NCI-H2107 (cell line): ENCODE data around the gene YLPM1.
A peak's percentile ranks its signal among the peaks of the same experiment; 100 is the strongest.
"Not testable (repeated sequence)": the region's sequence is repeated elsewhere in the genome, so short reads cannot be mapped to it uniquely, and the experiment has no call there.

Experiments
- DNase-seq: peaks from one replicate; lab custom pipeline; 2025; lab: John Stamatoyannopoulos, UW

The YLPM1 gene, protein sequence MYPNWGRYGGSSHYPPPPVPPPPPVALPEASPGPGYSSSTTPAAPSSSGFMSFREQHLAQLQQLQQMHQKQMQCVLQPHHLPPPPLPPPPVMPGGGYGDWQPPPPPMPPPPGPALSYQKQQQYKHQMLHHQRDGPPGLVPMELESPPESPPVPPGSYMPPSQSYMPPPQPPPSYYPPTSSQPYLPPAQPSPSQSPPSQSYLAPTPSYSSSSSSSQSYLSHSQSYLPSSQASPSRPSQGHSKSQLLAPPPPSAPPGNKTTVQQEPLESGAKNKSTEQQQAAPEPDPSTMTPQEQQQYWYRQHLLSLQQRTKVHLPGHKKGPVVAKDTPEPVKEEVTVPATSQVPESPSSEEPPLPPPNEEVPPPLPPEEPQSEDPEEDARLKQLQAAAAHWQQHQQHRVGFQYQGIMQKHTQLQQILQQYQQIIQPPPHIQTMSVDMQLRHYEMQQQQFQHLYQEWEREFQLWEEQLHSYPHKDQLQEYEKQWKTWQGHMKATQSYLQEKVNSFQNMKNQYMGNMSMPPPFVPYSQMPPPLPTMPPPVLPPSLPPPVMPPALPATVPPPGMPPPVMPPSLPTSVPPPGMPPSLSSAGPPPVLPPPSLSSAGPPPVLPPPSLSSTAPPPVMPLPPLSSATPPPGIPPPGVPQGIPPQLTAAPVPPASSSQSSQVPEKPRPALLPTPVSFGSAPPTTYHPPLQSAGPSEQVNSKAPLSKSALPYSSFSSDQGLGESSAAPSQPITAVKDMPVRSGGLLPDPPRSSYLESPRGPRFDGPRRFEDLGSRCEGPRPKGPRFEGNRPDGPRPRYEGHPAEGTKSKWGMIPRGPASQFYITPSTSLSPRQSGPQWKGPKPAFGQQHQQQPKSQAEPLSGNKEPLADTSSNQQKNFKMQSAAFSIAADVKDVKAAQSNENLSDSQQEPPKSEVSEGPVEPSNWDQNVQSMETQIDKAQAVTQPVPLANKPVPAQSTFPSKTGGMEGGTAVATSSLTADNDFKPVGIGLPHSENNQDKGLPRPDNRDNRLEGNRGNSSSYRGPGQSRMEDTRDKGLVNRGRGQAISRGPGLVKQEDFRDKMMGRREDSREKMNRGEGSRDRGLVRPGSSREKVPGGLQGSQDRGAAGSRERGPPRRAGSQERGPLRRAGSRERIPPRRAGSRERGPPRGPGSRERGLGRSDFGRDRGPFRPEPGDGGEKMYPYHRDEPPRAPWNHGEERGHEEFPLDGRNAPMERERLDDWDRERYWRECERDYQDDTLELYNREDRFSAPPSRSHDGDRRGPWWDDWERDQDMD (N-terminal part only)

DNA sequence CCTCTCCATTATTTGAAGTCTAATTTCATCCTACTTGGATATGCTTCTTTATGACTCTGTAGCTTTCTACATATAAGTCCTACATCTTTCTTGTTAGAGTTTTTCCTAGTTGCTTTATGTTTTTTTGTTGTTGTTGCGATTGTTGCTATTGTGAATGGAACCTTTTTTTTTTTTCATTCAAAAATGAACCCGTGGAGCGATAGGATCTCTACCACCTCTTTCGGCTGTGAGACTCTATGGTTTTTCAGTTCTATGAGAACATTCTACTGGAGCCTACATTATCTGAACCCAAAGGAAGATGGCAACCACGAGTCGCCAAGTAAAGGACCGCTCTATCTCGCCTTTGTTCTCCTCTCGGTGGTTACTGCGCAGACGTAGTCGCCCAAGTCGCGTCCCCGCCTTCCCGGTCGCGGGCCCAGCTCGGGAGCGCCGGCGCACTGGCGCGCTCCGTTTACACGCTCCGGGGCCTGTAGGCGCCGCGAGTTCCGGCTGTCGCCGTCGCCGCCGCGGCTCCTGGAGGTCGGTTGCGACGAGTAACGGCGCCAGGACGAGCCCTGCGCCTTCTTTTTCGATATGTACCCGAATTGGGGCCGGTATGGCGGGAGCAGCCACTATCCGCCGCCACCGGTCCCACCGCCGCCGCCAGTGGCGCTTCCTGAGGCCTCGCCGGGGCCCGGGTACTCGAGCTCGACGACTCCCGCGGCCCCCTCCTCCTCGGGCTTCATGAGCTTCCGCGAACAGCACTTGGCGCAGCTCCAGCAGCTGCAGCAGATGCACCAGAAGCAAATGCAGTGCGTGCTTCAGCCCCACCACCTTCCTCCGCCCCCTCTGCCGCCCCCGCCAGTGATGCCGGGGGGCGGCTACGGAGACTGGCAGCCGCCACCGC, at the start of gene YLPM1:
TSS of gene YLPM1 (plus strand) at position 400 of the 886 bp plus-strand sequence. CDS start at position 574, 174 bp downstream.
- peak; percentile 94 for DNase-seq

DNA sequence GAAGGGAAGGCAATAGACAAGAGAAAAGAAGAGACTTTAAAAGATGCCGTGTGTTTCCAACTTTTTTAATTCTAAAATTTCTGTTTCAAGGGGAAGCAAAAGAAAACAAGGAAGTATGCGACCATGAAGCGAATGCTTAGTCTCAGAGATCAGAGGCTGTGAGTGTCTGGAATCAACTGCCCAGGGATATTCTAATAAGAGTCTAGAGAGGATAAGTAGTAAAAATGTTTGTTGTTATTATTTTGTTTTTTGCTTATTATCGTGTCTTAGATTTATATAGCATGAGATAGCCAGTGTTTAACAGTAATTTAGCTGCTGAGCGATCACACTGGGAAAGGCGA, 49.8 kb upstream of the YLPM1 start:
- DNase-seq = no peak

DNA sequence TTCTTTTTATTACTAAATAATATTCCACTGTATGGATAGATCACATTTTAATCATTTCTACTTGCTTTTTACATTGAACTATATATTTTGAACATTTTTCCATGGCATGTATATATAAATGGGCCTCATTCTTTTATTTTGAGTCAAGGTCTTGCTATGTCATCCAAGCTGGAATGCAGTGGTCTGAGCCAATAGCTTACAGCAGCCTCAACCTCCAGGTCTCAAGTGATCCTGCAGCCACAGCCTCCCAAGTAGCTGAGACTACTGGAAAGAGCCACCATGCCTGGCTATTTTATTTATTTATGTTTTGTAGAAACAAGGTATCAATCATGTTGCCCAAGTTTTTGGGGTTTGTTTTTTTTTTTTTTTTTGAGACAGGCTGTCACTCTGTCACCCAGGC, 42.6 kb upstream of the YLPM1 start:
- DNase-seq = no peak

DNA sequence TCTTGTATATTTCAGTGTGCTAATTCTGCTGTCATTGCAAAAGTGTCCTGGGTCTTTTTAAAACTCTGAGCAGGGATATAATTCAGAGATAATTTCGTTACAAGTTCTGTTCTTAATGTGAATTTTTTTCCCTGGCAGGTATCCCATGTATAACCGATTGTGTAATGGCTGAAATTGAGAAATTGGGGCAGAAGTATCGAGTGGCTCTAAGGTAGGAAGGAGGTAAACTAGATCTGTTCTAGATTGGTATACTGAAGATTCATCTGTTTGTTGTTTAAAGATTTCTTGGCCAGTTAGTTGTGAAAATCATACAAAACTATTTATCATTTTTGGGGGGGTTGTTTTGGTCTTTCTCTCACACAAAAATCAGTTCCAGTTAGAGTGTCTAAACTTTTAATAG, 40.0 kb upstream of the YLPM1 start:
- no peak for DNase-seq

DNA sequence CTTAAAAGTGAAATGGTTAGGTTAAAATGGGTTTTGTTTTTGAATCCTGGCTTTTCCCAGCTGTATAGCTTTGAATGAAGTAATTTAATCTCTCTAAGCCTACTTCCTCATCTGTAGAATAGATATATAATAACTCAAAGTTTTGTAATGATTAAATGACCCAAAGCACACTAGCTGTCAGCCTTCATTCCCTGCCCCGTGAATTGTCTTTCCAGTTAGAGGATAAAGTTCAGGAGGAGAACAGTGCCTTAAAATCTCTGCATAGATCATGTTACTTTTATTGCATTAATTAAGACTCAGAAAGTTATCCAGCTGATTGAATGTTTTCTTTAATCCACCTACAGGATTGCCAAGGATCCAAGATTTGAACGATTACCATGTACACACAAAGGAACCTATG, 30.7 kb upstream of the YLPM1 start:
- DNase-seq = no peak

DNA sequence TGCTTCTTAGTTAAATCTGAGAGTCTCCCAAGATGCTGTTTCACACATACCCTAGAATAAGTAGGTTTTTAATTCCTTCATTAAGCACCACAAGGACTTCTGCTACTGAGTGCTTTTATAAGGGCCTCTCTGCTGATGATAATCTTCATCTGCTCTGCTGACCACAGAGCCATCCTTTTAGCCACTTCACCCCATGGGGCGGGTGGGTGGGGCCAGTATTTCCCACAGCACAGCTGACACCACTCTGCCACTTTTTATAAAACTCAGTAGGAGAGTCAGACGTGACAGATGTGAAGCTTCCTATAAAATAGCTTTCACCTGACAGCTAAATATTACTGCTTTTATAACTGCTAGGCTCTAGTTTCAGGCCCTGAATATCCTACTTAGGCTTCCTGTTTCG, 29.9 kb upstream of the YLPM1 start:
- no peak for DNase-seq

DNA sequence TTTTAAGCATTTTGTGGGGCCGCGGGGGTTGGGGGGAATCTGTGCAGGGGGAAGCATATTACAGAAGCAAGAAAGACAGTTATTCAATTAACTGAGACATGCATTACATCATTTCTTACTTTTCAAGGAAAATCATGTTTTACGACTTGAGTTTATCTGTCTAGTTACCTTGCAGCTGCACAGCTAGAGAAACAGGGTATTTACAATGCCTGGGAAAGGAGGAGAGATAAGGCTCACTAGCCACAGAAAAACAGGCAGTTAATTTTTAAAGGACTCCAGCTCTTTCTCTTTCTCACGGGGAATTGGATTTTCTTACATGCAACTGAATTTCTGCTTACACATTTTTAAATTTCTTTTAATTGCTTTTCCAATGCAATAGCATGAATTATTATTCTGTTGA, 28.0 kb upstream of the YLPM1 start:
- no peak for DNase-seq

DNA sequence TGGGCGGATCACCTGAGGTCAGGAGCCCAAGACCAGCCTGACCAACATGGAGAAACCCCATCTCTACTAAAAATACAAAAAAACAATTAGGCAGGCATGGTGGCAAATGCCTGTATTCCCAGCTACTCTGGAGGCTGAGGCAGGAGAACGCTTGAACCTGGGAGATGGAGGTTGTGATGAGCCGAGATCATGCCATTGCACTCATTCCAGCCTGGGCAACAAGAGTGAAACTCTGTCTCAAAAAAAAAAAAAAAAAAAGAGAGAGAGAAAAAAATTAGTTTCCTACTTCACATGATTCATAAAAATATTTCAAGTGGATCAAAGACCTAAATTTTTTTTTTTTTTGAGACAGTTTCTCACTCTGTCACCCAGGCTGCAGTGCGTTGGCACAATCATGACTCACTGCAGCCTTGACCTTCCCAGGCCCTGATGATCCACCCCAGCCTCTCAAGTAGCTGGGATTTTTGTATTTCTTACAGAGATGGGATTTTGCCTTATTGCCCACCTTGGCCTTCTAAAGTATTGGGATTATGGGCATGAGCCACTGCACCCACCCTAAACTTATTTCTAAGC, 25.3 kb upstream of the YLPM1 start:
- no peak for DNase-seq

DNA sequence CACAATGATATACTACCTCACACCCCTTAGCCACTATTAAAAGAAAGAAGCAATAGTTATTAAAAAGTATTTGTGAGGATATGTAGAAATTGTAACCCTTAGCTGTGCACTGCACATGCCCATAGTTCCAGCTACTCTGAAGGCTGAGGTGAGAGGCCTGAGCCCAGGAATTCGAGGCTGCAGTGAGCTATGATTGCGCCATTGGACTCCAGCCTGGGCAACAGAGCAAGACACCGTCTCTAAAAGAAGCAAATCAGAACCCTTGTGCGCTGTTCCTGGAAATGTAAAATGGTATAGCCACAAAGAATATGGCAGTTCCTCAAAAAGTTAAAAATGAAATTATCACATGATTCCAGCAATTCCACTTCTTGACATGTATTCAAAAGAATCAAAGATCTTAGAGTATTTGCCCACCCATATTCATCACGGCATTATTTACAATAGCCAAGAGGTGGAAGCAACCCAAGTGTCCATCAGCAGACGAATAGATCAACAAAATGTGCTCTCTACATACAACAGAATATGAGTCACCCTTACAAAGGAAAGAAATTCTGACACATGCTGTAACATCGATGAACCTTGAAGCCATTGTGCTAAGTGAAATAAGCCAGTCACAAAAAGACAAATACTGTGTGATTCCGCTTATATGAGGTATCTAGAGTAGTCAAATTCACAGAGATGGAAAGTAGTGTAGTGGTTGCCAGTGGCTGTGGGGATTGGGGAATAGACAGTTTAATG, 23.7 kb upstream of the YLPM1 start:
- DNase-seq = no peak

DNA sequence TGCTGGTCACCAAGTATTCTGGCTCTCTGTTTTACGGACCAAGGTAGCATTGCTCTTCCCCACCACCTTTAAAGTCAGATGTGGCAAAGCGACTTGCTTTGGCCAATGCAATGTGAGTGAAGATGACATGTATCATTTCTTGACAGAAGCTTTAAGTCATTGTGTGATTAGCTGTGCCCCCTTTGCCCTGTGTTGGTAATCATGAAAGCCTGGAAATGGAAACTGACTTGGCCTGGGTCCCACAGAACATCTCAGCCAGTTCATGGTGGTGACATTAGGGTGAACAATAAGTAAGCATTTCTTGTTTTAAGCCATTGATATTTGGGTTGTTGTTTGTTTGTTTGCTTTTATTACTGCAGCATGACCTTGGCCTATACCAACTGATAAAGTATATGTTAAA, 15.9 kb upstream of the YLPM1 start:
- no peak for DNase-seq

DNA sequence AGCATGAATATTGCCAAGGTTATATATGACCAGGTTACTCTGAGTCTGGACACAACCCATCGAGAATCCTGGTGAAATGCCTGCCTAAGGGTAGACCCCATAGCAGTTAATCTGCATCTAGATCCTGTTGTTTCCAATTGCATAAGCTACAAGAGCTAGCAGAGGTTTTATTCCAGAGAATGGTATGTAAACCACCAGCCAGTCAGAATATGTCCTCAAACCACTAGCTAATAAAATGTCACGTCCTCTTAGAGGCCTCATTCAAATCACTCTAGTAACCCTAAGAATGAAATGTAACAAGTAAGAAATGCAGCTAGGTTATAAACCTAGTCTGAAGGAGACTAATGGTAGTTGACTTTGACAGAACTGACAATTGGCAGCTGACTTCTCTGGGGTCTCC, 9.0 kb upstream of the YLPM1 start:
- no peak for DNase-seq

DNA sequence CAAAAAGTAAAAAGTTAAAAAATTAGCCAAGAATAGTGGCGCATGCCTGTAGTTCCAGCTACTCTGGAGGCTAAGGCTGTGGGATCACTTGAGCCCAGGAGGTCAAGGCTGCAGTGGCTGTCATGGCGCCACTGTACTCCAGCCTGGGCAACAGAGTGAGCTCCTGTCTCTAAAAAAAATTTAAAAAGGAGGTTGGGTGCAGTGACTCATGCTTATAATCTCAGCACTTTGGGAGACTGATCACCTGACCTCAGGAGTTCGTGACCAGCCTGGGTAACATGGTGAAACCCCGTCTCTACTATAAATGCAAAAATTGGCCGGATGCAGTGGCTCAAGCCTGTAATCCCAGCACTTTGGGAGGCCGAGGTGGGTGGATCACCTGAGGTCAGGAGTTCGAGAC, 8.2 kb upstream of the YLPM1 start:
- no peak for DNase-seq

DNA sequence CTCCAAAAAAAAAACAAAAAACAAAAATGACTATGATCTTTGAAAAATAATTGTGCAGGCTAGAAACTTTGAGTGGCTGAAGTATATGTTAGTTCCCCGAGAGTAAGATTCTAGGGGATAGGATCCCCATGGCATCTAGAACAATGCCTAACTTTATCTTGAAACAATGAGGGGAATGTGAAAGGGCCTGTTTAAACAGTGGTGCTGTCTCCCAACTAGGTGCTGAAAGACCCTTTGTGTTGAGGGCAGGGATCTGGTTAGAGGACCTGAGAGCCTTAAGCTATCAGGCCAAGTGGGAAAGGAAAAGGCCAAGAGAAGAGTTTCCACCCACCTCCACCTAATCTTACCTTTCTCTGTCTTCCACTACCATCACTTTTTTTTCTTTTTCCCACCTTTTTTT, 6.8 kb upstream of the YLPM1 start:
- DNase-seq = no peak

DNA sequence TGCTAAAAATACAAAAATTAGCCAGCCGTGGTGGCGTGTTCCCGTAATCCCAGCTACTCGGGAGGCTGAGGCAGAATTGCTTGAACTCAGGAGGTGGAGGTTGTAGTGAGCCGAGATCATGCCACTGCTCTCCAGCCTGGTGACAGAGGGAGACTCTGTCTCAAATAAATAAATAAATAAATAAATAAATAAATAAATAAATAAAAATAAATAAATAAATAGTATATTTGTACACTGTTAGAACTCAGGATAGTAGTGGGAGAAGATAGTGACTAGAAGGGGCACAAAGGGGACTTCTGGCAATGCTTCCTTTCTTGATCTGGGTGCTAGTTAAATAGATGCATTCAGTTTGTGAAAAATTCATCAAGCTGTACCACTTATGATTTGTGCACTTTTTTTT, 4.6 kb upstream of the YLPM1 start:
- DNase-seq = not testable (repeated sequence)

DNA sequence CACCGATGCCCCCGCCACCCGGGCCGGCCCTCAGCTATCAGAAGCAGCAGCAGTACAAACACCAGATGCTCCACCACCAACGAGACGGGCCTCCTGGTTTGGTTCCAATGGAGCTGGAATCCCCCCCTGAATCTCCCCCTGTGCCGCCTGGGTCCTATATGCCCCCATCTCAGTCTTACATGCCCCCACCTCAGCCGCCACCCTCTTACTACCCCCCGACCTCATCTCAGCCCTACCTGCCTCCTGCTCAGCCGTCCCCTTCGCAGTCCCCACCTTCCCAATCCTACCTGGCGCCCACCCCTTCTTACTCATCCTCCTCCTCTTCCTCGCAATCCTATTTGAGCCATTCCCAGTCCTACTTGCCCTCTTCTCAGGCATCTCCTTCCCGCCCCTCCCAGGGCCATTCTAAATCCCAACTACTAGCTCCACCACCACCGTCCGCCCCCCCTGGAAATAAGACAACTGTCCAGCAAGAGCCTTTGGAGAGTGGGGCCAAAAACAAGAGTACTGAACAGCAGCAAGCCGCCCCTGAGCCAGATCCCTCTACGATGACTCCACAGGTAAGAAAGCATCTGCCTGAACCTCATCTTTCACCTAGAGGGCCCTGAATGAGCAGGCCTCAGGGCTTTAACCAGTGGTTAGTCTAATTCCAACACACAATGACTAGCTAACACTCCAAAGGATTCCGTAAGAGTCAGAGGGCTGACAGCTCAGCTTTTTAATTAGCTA, 851 bp downstream of the YLPM1 start:
- DNase-seq = peak; percentile 8

DNA sequence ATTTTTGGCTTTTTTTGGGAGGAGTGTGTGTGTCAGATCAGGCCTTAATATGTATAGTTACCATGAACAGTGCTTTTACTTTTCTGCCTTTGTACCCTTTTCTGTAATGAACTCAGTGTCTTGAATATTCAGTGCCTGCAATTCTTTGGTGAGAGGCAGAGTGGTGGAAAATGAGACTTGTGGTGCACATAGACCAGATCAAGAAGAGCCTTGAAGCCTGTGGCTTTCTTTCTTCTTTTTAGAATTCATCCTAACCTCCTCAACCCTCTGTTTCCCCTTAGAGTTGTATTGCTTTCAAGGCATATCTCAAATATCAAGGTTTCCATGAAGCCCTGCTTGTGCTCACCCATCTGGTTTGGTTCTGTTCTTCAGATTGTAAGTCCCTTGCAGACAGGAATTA, 2.6 kb downstream of the YLPM1 start:
- DNase-seq = no peak

DNA sequence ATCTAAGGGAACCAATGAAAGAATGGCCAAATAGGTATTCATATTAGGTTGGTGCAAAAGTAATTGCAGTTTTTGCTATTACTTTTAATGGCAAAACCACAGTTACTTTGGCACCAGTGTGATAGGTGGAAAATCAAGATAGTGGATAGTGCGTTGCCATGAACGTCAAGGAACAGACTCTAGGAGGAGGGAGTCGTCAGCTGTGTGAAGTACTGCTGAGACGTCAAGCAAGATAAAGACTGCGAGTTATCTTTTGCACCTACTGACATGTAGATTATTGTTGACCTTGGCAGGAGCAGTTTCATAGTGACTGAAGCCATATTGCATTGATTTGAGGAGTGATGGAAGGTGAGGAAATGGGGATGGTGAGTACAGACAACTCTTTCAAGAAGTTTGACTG, 8.3 kb downstream of the YLPM1 start:
- DNase-seq = no peak

DNA sequence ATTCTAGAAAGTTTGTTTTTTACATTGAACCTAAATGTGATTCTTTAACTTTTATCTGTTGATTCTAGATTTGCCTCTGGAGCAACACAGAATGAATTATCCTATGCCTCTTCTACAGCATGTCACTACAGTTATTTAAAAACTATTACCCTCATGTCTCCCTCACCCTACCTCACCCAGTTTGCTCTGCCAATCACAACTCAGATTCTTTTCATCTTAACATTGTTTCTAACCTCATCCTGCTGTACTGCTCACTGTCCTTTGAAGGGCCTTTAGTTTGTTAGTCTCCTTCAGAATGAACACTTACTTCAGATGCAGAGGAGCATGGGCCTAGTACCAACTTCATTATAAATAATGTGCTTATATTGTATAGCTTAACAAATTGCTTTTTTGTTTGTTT, 21.5 kb downstream of the YLPM1 start:
- DNase-seq = no peak

DNA sequence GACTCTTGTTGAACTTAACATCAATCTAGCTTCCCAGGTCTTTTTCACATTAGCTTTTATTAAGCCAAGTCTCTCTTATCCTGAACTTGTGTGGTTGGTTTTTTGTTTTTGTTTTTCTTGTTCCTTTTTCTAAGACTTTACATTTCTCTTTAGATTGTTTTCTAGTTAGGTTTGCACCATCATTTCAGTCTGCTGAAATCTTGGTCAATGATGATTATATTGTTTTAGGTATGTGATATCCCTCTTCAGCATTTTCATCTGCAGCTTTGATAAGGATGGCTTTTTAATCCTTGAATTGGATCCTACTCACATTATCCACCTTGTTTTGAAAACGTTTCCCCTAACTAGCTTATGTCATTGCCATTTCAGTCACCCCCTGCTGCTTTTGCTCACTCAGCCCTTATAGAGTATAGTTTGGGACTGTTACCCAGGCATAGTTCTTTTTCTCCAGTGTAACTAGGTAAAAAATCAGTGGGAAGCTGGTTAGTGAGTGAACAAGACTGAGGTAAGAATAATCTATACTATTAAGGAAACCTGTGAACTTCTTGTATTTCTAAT, 22.0 kb downstream of the YLPM1 start:
- no peak for DNase-seq
